GM19463 (cell line): ENCODE data around the gene PCDHA11.
"Not testable (repeated sequence)": the region's sequence is repeated elsewhere in the genome, so short reads cannot be mapped to it uniquely, and the experiment has no call there.

Experiments
- ATAC-seq: cut with Tn5 transposase; IDR thresholded peaks from one replicate; pipeline ENCODE4 v1.9.1; 2021; ENCODE audit warnings: mild to moderate bottlenecking, moderate library complexity; ENCODE audit not compliant: unreplicated experiment

Gene PCDHA11

DNA sequence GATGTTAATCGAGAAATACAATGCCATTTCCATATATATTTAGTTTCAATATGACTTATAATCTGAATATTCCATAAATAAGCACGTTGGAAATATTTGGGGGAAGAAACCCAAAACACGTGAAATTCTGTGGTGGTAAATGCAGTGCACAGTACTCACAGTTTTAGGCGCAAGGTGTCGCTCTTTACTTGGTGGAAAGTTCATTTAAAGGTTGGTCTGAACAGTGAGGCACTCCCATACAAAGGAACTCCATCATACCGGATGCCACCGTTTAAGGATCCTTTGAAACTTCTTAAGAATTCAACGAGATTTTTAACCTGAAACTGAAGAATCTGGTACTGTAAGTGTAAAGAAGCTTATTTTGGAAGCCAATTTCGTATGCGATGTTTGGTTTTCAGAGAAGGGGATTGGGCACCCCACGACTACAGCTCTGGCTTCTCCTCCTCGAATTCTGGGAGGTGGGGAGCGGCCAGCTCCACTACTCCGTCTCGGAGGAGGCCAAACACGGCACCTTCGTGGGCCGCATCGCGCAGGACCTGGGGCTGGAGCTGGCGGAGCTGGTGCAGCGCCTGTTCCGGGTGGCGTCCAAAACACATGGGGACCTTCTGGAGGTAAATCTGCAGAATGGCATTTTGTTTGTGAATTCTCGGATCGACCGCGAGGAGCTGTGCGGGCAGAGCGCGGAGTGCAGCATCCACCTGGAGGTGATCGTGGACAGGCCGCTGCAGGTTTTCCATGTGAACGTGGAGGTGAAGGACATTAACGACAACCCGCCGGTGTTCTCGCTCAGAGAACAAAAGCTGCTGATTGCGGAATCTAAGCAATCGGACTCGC lies at the start of gene PCDHA11:
Gene PCDHA11, plus strand, starts transcription at position 237 of the 834 bp plus-strand sequence. Its CDS starts 147 bp downstream, at position 384.
- ATAC-seq, result no peak

DNA sequence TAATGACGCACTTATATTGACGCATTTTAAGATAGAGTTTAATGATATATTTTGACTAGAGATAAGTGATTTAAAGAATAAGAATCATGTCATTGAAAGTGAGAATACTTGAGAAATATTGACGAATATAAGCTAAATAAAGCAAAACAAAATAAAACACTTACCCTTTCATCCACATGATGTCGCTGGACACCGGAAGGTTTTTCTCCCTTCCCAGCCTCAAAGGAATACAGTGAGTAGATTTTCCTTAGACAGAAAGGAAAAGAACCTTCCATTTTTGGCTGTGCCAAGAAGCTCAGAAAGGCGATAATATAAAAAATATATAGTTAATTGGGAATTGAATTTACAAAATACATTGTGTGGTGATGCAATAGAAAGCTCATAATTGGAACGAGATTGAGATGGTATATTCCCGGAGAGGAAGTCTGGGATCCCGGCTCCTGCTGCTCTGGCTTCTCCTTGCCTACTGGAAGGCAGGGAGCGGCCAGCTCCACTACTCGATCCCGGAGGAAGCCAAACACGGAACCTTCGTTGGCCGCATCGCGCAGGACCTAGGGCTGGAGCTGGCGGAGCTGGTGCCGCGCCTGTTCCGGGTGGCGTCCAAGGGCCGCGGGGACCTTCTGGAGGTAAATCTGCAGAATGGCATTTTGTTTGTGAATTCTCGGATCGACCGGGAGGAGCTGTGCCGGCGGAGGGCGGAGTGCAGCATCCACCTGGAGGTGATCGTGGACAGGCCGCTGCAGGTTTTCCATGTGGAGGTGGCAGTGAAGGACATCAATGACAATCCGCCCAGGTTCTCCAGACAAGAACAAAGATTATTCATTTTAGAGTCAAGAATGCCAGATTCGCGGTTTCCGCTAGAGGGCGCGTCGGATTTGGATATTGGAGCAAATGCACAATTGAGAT lies 47.1 kb upstream of the PCDHA11 start, which contains the start of gene PCDHA5:
Gene PCDHA5, plus strand, starts transcription at position 239 of the 906 bp plus-strand sequence.
- no peak for ATAC-seq

DNA sequence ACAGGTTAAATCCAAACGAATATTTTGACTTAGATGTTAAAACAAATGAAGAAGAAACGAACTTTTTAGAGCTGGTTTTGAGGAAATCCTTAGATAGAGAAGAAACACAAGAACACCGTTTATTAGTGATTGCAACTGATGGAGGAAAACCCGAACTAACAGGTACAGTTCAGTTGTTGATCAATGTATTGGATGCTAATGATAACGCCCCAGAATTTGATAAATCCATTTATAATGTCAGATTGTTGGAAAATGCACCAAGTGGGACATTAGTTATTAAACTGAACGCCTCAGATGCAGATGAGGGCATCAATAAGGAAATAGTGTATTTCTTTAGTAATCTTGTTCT lies 46.5 kb upstream of the PCDHA11 start:
- ATAC-seq, result no peak

DNA sequence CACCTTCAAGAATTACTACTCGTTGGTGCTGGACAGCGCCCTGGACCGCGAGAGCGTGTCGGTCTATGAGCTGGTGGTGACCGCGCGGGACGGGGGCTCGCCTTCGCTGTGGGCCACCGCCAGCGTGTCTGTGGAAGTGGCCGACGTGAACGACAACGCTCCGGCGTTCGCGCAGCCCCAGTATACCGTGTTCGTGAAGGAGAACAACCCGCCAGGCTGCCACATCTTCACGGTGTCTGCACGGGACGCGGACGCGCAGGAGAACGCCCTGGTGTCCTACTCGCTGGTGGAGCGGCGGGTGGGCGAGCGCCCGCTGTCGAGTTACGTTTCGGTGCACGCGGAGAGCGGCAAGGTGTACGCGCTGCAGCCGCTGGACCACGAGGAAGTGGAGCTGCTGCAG lies 45.8 kb upstream of the PCDHA11 start:
- ATAC-seq, result not testable (repeated sequence)

GRCh38 chr5:140823475-140823874 lies 45.3 kb upstream of the PCDHA11 start:
- ATAC-seq, result no peak

DNA sequence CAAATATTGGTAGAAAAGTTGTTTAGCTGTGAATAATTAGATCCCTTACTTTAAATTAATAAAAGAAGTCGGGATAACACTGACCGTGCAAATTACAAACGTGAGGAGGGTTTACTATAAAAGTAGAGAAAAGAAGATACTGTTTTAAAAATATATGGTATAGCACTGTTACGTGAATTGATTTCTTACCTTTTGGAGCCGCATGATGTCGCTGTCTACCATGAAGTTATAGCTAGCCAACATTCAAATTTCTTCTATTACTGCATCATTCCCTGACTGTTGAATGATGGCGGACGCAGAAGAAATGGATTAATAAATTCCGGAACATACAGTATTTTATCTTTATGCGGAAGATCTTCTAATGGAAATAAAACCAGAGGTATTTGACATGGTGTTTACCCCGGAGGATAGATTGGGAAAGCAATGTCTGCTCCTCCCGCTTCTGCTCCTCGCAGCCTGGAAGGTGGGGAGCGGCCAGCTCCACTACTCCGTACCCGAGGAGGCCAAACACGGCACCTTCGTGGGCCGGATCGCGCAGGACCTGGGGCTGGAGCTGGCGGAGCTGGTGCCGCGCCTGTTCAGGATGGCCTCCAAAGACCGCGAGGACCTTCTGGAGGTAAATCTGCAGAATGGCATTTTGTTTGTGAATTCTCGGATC lies 40.9 kb upstream of the PCDHA11 start, which contains the start of gene PCDHA6:
Gene PCDHA6, plus strand, starts transcription at position 257 of the 658 bp plus-strand sequence. Its CDS starts 132 bp downstream, at position 389.
- no peak for ATAC-seq

DNA sequence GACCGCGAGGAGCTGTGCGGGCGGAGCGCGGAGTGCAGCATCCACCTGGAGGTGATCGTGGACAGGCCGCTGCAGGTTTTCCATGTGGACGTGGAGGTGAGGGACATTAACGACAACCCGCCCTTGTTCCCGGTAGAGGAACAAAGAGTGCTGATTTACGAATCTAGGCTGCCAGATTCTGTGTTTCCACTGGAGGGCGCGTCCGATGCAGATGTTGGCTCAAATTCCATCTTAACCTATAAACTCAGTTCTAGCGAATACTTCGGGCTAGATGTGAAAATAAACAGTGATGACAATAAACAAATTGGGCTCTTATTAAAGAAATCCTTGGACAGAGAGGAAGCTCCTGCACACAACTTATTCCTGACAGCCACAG lies 40.4 kb upstream of the PCDHA11 start:
- ATAC-seq, result no peak

- ATAC-seq, result not testable (repeated sequence)
These were observed 39.0 kb upstream of the PCDHA11 start for GRCh38 chr5:140829511-140830501.

GRCh38 chr5:140833993-140834392 lies 34.8 kb upstream of the PCDHA11 start, which contains the start of gene PCDHA7:
TSS of gene PCDHA7 (plus strand) at chr5:140834269. CDS start at chr5:140834384, 115 bp downstream.
- ATAC-seq, result no peak

DNA sequence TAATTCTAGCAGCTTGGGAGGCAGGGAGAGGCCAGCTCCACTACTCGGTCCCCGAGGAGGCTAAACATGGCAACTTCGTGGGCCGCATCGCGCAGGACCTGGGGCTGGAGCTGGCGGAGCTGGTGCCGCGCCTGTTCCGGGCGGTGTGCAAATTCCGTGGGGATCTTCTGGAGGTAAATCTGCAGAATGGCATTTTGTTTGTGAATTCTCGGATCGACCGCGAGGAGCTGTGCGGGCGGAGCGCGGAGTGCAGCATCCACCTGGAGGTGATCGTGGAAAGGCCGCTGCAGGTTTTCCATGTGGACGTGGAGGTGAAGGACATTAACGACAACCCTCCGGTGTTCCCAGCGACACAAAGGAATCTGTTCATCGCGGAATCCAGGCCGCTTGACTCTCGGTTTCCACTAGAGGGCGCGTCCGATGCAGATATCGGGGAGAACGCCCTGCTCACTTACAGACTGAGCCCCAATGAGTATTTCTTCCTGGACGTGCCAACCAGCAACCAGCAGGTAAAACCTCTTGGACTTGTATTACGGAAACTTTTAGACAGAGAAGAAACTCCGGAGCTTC lies 34.2 kb upstream of the PCDHA11 start:
- not testable (repeated sequence) for ATAC-seq

DNA sequence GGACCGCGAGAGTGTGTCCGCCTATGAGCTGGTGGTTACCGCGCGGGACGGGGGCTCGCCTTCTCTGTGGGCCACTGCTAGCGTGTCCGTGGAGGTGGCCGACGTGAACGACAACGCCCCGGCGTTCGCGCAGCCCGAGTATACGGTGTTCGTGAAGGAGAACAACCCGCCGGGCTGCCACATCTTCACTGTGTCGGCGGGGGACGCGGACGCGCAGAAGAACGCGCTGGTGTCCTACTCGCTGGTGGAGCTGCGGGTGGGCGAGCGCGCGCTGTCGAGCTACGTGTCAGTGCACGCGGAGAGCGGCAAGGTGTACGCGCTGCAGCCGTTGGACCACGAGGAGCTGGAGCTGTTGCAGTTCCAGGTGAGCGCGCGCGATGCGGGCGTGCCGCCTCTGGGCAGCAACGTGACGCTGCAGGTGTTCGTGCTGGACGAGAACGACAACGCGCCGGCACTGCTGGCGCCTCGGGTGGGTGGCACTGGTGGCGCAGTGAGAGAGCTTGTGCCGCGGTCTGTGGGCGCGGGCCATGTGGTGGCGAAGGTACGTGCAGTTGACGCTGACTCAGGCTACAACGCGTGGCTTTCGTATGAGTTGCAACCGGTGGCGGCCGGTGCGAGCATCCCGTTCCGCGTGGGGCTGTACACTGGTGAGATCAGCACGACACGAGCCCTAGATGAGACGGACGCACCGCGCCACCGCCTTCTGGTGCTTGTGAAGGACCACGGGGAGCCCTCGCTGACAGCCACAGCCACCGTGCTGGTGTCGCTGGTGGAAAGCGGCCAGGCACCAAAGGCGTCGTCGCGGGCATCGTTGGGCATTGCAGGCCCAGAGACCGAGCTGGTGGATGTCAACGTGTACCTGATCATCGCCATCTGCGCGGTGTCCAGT lies 32.9 kb upstream of the PCDHA11 start:
- ATAC-seq, result no peak

DNA sequence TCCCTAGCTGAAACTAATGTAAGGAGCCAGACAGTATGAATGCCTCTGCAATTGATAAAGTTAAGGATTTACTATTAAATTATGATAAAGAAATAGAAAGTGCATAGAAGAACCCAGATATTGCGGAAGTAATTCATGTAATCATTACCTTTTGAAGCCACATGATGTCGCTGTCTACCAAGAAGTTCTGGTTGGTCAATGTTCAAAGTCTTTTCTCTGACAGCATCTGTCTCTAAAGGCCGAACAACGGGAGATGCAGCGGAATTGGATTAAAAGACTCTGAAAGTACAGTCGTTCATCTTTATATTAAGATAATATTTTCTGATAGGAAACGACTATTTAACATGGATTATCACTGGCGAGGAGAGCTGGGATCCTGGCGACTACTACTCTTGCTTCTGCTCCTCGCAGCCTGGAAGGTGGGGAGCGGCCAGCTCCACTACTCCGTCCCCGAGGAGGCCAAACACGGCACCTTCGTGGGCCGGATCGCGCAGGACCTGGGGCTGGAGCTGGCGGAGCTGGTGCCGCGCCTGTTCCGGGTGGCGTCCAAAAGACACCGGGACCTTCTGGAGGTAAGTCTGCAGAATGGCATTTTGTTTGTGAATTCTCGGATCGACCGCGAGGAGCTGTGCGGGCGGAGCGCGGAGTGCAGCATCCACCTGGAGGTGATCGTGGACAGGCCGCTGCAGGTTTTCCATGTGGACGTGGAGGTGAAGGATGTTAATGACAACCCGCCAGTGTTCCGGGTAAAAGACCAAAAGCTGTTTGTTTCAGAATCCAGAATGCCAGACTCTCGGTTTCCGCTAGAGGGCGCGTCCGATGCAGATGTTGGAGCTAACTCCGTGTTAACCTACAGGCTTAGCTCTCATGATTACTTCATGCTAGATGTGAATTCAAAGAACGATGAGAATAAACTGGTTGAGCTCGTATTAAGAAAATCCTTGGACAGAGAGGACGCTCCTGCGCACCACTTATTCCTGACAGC lies 27.5 kb upstream of the PCDHA11 start, which contains the start of gene PCDHA8:
Gene PCDHA8, plus strand, starts transcription at position 210 of the 985 bp plus-strand sequence. Its CDS starts 135 bp downstream, at position 345.
- no peak for ATAC-seq

- no peak for ATAC-seq
These were observed 25.7 kb upstream of the PCDHA11 start for GRCh38 chr5:140842798-140843733.

DNA sequence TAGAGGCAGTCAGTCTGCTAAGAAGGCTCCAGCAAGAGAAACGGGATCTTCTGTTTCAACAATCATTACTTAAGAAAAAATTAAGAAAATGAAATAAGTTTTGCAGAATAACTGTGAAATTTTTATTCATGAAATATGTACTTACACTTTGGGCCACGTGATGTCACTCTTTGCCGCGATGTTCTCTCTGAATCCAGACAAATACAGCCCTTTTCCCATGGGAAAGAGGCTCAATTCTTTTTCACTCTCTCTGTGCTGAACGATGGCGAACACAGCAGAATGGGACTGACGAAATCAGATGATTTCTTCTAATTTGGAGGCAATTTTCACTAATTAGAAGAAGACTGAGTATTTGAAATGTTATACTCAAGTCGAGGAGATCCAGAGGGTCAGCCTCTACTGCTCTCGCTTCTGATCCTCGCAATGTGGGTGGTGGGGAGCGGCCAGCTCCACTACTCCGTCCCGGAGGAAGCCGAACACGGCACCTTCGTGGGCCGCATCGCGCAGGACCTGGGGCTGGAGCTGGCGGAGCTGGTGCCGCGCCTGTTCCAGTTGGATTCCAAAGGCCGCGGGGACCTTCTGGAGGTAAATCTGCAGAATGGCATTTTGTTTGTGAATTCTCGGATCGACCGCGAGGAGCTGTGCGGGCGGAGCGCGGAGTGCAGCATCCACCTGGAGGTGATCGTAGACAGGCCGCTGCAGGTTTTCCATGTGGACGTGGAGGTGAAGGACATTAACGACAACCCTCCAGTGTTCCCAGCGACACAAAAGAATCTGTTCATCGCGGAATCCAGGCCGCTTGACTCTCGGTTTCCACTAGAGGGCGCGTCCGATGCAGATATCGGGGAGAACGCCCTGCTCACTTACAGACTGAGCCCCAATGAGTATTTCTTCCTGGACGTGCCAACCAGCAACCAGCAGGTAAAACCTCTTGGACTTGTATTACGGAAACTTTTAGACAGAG lies 20.3 kb upstream of the PCDHA11 start, which contains the start of gene PCDHA9:
Gene PCDHA9, plus strand, starts transcription at position 244 of the 964 bp plus-strand sequence. Its CDS starts 114 bp downstream, at position 358.
- not testable (repeated sequence) for ATAC-seq
